ENCODE results near the gene GAS7.

DNA sequence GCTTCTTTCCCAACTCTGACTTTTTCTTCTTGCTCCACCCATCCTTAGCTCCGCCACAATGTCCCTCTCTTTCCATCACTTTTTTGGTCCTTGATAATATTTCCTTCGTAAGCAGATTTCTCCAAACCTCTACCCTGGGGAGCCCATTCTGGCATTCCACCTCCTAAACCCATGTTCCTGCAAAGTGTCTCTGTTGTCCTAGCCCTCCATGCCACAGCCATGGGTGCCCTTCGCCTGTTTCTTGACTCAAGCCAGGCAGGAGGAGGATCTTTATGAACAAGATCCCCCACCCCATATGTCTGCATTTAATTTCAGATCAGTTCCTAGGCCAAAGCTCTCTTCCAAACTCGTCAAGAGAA, 42.4 kb downstream of the GAS7 start:
- TF ChIP-seq, protein P1, sequence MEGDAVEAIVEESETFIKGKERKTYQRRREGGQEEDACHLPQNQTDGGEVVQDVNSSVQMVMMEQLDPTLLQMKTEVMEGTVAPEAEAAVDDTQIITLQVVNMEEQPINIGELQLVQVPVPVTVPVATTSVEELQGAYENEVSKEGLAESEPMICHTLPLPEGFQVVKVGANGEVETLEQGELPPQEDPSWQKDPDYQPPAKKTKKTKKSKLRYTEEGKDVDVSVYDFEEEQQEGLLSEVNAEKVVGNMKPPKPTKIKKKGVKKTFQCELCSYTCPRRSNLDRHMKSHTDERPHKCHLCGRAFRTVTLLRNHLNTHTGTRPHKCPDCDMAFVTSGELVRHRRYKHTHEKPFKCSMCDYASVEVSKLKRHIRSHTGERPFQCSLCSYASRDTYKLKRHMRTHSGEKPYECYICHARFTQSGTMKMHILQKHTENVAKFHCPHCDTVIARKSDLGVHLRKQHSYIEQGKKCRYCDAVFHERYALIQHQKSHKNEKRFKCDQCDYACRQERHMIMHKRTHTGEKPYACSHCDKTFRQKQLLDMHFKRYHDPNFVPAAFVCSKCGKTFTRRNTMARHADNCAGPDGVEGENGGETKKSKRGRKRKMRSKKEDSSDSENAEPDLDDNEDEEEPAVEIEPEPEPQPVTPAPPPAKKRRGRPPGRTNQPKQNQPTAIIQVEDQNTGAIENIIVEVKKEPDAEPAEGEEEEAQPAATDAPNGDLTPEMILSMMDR (IDR thresholded peaks at IDR 0.05) = no peak
- TF ChIP-seq POLR2A (IDR thresholded peaks at IDR 0.05) = no peak

Measured in tibial nerve (tissue), 3 donors.